Measurements from ENCODE around the gene TEK. TPM values are rescaled to one million over a fixed set of nuclear protein-coding genes. Genes with fewer than 3 reads are reported as not detected.

TEK gene
- polyA plus RNA-seq, 3 donors = not detected

- H3K79me2 ChIP-seq (ENCODE audit: insufficient read depth, low read length) = no peaks in the 10 kb centered on the region
- no peaks in the 10 kb centered on the region for H3K9me3 ChIP-seq (replicated peaks in 1 of 2; ENCODE audit: control insufficient read depth in 1 of 2, insufficient read depth in 1 of 2, low read length in 2 of 2)
- peaks cover 1% of the 10 kb centered on the region for H3K4me1 Mint-ChIP-seq
- H3K4me3 Mint-ChIP-seq = no peak overlapping the region
- H3K27ac Mint-ChIP-seq = no peak overlapping the region
- no peak overlapping the region for H3K9ac ChIP-seq (ENCODE audit: insufficient read depth, low read length, poor library complexity, severe bottlenecking)
- intact Hi-C loops (cut with micrococcal nuclease) = no loop called here
- H3K4me2 ChIP-seq (replicated peaks; ENCODE audit: extremely low read depth, low read length, poor library complexity, severe bottlenecking) = no peak overlapping the region
- no peaks in the 10 kb centered on the region for H4K20me1 ChIP-seq (ENCODE audit: insufficient read depth, low read length)
- no peak for TF ChIP-seq CTCF (IDR thresholded peaks at IDR 0.05)
- no peaks in the 10 kb centered on the region for H3K36me3 ChIP-seq (replicated peaks in 1 of 2; ENCODE audit: control insufficient read depth in 1 of 2, insufficient read depth in 2 of 2, low read length in 2 of 2)
- H3K27ac ChIP-seq (ENCODE audit: low read depth in 1 of 2, low read length in 2 of 2) = no peak overlapping the region
- no CpG with 5 or more reads among the region's 4 CpGs for WGBS (ENCODE audit: insufficient coverage)
- peaks cover 0 to 4% (median 0%) of the 10 kb centered on the region in 7 donors for H3K9me3 Mint-ChIP-seq
- H3K36me3 Mint-ChIP-seq = no peaks in the 10 kb centered on the region
- no peaks in the 10 kb centered on the region for H3K27me3 Mint-ChIP-seq (ENCODE audit: low read depth in 3 of 3)
- H3K4me3 ChIP-seq (replicated peaks in 1 of 3; ENCODE audit: low read depth in 2 of 3, low read length in 3 of 3) = no peak overlapping the region
- H3K4me1 ChIP-seq (ENCODE audit: control insufficient read depth in 1 of 2, insufficient read depth in 2 of 2, low read length in 2 of 2) = no peaks in the 10 kb centered on the region
- no peak overlapping the region for H2AFZ ChIP-seq (ENCODE audit: insufficient read depth, low read depth, low read length, poor library complexity, severe bottlenecking)
- no peak for DNase-seq
- no peaks in the 10 kb centered on the region for H3K27me3 ChIP-seq (ENCODE audit: control insufficient read depth in 2 of 2, insufficient read depth in 2 of 2, low read length in 2 of 2)
These were observed 1.2 kb downstream of the TEK start for GRCh38 chr9:27110181-27110580.

GRCh38 chr9:27112235-27112634, 3.2 kb downstream of the TEK start:
- H3K9me3 Mint-ChIP-seq = peaks cover 0 to 4% (median 0%) of the 10 kb centered on the region in 7 donors
- no peak for DNase-seq
- TF ChIP-seq CTCF (IDR thresholded peaks at IDR 0.05) = no peak
- H3K9me3 ChIP-seq (replicated peaks in 1 of 2; ENCODE audit: control insufficient read depth in 1 of 2, insufficient read depth in 1 of 2, low read length in 2 of 2) = no peaks in the 10 kb centered on the region
- no peak overlapping the region for H3K27ac Mint-ChIP-seq
- intact Hi-C loops (cut with micrococcal nuclease) = no loop called here
- H4K20me1 ChIP-seq (ENCODE audit: insufficient read depth, low read length) = no peaks in the 10 kb centered on the region
- H3K4me1 ChIP-seq (ENCODE audit: control insufficient read depth in 1 of 2, insufficient read depth in 2 of 2, low read length in 2 of 2) = no peaks in the 10 kb centered on the region
- no peaks in the 10 kb centered on the region for H3K27me3 Mint-ChIP-seq (ENCODE audit: low read depth in 3 of 3)
- H2AFZ ChIP-seq (ENCODE audit: insufficient read depth, low read depth, low read length, poor library complexity, severe bottlenecking) = no peak overlapping the region
- no peak overlapping the region for H3K9ac ChIP-seq (ENCODE audit: insufficient read depth, low read length, poor library complexity, severe bottlenecking)
- H3K36me3 Mint-ChIP-seq = no peaks in the 10 kb centered on the region
- no peak overlapping the region for H3K4me3 ChIP-seq (replicated peaks in 1 of 3; ENCODE audit: low read depth in 2 of 3, low read length in 3 of 3)
- no peak overlapping the region for H3K27ac ChIP-seq (ENCODE audit: low read depth in 1 of 2, low read length in 2 of 2)
- H3K79me2 ChIP-seq (ENCODE audit: insufficient read depth, low read length) = no peaks in the 10 kb centered on the region
- WGBS (ENCODE audit: insufficient coverage) = no CpG with 5 or more reads among the region's 2 CpGs
- no peaks in the 10 kb centered on the region for H3K27me3 ChIP-seq (ENCODE audit: control insufficient read depth in 2 of 2, insufficient read depth in 2 of 2, low read length in 2 of 2)
- H3K4me3 Mint-ChIP-seq = no peak overlapping the region
- H3K36me3 ChIP-seq (replicated peaks in 1 of 2; ENCODE audit: control insufficient read depth in 1 of 2, insufficient read depth in 2 of 2, low read length in 2 of 2) = no peaks in the 10 kb centered on the region
- H3K4me2 ChIP-seq (replicated peaks; ENCODE audit: extremely low read depth, low read length, poor library complexity, severe bottlenecking) = no peak overlapping the region
- H3K4me1 Mint-ChIP-seq = peaks cover 1% of the 10 kb centered on the region
